Measurements from ENCODE around the gene TSPAN11.

DNA sequence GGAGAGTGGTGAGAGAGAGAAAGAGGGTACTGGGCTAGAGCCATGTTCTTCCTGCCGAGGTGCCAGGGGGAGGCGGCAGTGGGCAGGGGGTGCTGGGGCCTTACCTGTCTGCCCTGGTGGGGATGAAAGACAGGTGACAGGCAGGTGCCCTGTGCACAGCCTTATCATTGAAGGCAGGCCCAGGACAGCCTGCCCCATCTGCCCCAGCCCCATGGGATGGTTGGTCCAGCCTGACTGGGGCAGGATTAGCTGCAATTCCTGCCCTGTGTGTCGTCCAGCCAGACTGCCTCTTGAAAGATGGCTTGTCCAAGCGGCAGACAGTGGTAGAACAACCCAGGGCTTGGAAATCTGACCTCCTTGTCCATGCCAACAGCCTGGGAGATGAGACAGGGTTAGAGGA lies 67.2 kb downstream of the TSPAN11 start:
- TF ChIP-seq CTCF (IDR thresholded peaks at IDR 0.05) (no peak), REST (IDR thresholded peaks at IDR 0.05; ENCODE audit: insufficient read depth in 1 of 2, low read depth in 2 of 2, low read length in 1 of 2) (no peak), SIN3A (IDR thresholded peaks at IDR 0.05; ENCODE audit: borderline replicate concordance, insufficient read depth, low read depth, low read length) (no peak), TCF7L2 (IDR thresholded peaks at IDR 0.05; ENCODE audit: low read depth, low read length) (no peak)
